H1 (cell line): ENCODE data around the gene BIN2. TPM values are rescaled to one million over a fixed set of nuclear protein-coding genes. Genes with fewer than 3 reads are reported as not detected.

Experiments used
- CTCF ChIA-PET: fragments of 300-600 bp; sonication (Branson Sonifier 250); formaldehyde crosslinking; loops from one replicate; lab custom pipeline; 2021; ENCODE audit not compliant: partially characterized antibody; lab: Charles Lee
- POLR2A ChIA-PET: fragments of 300-600 bp; sonication (Branson Sonifier 250); formaldehyde crosslinking; loops from one replicate; lab custom pipeline; 2021; ENCODE audit warnings: inconsistent platforms; ENCODE audit not compliant: partially characterized antibody; lab: Charles Lee
- DNase-seq, 2 experiments: peaks; one replicate each; pipeline versions ENCODE4 v3.0.0 to v3.0.0-alpha.2; 2010 to 2022; ENCODE audit warnings: low spot score in 2 of 2, low read depth in 1 of 2, mixed read lengths in 1 of 2
- FAIRE-seq: peaks from 2 replicates; lab custom pipeline; 2011; peaks lifted over from hg19 to GRCh38; lab: Jason Lieb, UNC
- H2AFZ ChIP-seq: 2 replicates; pipeline ENCODE4 v1.8.1; 2012; ENCODE audit warnings: low read length, inconsistent platforms
- H2AK5ac ChIP-seq: 2 replicates; pipeline ENCODE4 v1.6.1; 2013; ENCODE audit warnings: low read depth, low read length
- H2BK120ac ChIP-seq: replicated peaks from 2 replicates; pipeline ENCODE3; 2013; ENCODE audit warnings: low read depth, low read length, inconsistent platforms
- H2BK12ac ChIP-seq: 2 replicates; pipeline ENCODE4 v1.6.1; 2013; ENCODE audit warnings: low read depth, low read length
- H2BK15ac ChIP-seq: 2 replicates; pipeline ENCODE4 v1.6.1; 2013; ENCODE audit warnings: low read length
- H2BK20ac ChIP-seq: 2 replicates; pipeline ENCODE4 v1.6.1; 2013; ENCODE audit warnings: low read length
- H2BK5ac ChIP-seq: 2 replicates; pipeline ENCODE4 v1.6.1; 2013; ENCODE audit warnings: low read depth, low read length
- H3K14ac ChIP-seq: 2 replicates; pipeline ENCODE4 v1.6.1; 2013; ENCODE audit warnings: inconsistent platforms; ENCODE audit not compliant: insufficient read length
- H3K18ac ChIP-seq: 2 replicates; pipeline ENCODE4 v1.6.1; 2013; ENCODE audit warnings: low read length; ENCODE audit errors: extremely low read depth
- H3K23ac ChIP-seq: 2 replicates; pipeline ENCODE4 v1.6.1; 2013; ENCODE audit warnings: inconsistent platforms; ENCODE audit not compliant: insufficient read length
- H3K23me2 ChIP-seq: 2 replicates; pipeline ENCODE4 v1.6.1; 2013; ENCODE audit warnings: low read depth, low read length
- H3K27ac ChIP-seq: 2 replicates; pipeline ENCODE4 v1.6.1; 2011; ENCODE audit warnings: low read depth, low read length, inconsistent platforms
- H3K27me3 ChIP-seq, 4 experiments: replicated peaks in 1 of 4; 1 replicate in 1 of 4; 2 replicates in 3 of 4; pipeline versions ENCODE4 v1.6.1 to v1.8.1; 2011 to 2013; ENCODE audit warnings: low read length in 3 of 4, mild to moderate bottlenecking in 3 of 4, inconsistent platforms in 2 of 4, mixed read lengths in 2 of 4, moderate library complexity in 1 of 4; ENCODE audit not compliant: control insufficient read depth in 3 of 4, insufficient read depth in 3 of 4; ENCODE audit errors: extremely low read depth in 1 of 4
- H3K36me3 ChIP-seq, 4 experiments: 2 replicates each; pipeline versions ENCODE4 v1.6.1 to v1.8.1; 2011 to 2013; ENCODE audit warnings: mild to moderate bottlenecking in 4 of 4, low read length in 3 of 4, moderate library complexity in 2 of 4, control low read depth in 1 of 4, inconsistent platforms in 1 of 4; ENCODE audit not compliant: insufficient read depth in 4 of 4, control insufficient read depth in 2 of 4
- H3K4ac ChIP-seq: replicated peaks from 2 replicates; pipeline ENCODE3; 2013; ENCODE audit warnings: low read length, low read depth, mixed read lengths, inconsistent platforms; ENCODE audit not compliant: insufficient read length
- H3K4me1 ChIP-seq, 4 experiments: replicated peaks in 1 of 4; 1 replicate in 1 of 4; 2 replicates in 3 of 4; pipeline versions ENCODE4 v1.6.1 to v1.8.1; 2011 to 2013; ENCODE audit warnings: low read length in 3 of 4, inconsistent platforms in 2 of 4, mixed read lengths in 1 of 4; ENCODE audit not compliant: insufficient read depth in 4 of 4, control insufficient read depth in 3 of 4
- H3K4me2 ChIP-seq, 2 experiments: 2 replicates each; pipeline versions ENCODE4 v1.6.1 to v1.8.1; 2011 to 2013; ENCODE audit warnings: low read depth in 2 of 2, low read length in 2 of 2, control low read depth in 1 of 2, inconsistent platforms in 1 of 2, mild to moderate bottlenecking in 1 of 2; ENCODE audit not compliant: insufficient read depth in 1 of 2
- H3K4me3 ChIP-seq, 4 experiments: fragments of 200-600, 300-600 bp in 1 of 4; sonication (generic), shearing (Covaris generic), sonication (Bioruptor Twin) in 1 of 4; 2 replicates each; pipeline versions ENCODE4 v1.5.1 to v1.8.1; 2011 to 2016; ENCODE audit warnings: low read length in 4 of 4, low read depth in 3 of 4, control low read depth in 2 of 4, inconsistent platforms in 2 of 4, mild to moderate bottlenecking in 2 of 4, mixed read lengths in 1 of 4, moderate library complexity in 1 of 4; ENCODE audit not compliant: insufficient read depth in 2 of 4; ENCODE audit errors: extremely low read depth in 1 of 4
- H3K56ac ChIP-seq: replicated peaks from 2 replicates; pipeline ENCODE3; 2013; ENCODE audit warnings: low read depth, mild to moderate bottlenecking, mixed read lengths, low read length, inconsistent platforms; ENCODE audit not compliant: insufficient read length
- H3K79me1 ChIP-seq: 2 replicates; pipeline ENCODE4 v1.6.1; 2013; ENCODE audit warnings: low read depth, low read length, control low read depth
- H3K79me2 ChIP-seq, 2 experiments: 2 replicates each; pipeline versions ENCODE4 v1.6.1 to v1.8.1; 2012 to 2013; ENCODE audit warnings: low read length in 2 of 2, mild to moderate bottlenecking in 2 of 2, inconsistent platforms in 1 of 2; ENCODE audit not compliant: insufficient read depth in 2 of 2, control insufficient read depth in 1 of 2
- H3K9ac ChIP-seq, 4 experiments: replicated peaks in 1 of 4; 1 replicate in 1 of 4; 2 replicates in 3 of 4; pipeline versions ENCODE4 v1.6.1 to v1.8.1; 2011 to 2013; ENCODE audit warnings: low read depth in 3 of 4, low read length in 3 of 4, control low read depth in 2 of 4, mild to moderate bottlenecking in 2 of 4, moderate library complexity in 2 of 4, inconsistent platforms in 1 of 4; ENCODE audit errors: extremely low read depth in 1 of 4
- H3K9me3 ChIP-seq, 2 experiments: 2 replicates each; pipeline versions ENCODE4 v1.6.1 to v1.8.1; 2012 to 2013; ENCODE audit warnings: mild to moderate bottlenecking in 2 of 2, moderate library complexity in 2 of 2, control low read depth in 1 of 2, inconsistent platforms in 1 of 2, low read depth in 1 of 2, low read length in 1 of 2, mixed read lengths in 1 of 2; ENCODE audit not compliant: insufficient read depth in 2 of 2
- H4K20me1 ChIP-seq, 2 experiments: replicated peaks in 1 of 2; 2 replicates each; pipeline versions ENCODE3 to v1.8.1; 2011 to 2013; ENCODE audit warnings: inconsistent platforms in 2 of 2, low read length in 2 of 2, mild to moderate bottlenecking in 1 of 2; ENCODE audit not compliant: insufficient read depth in 2 of 2, control insufficient read depth in 1 of 2
- H4K5ac ChIP-seq: 2 replicates; pipeline ENCODE4 v1.6.1; 2013; ENCODE audit warnings: low read length, low read depth, mixed read lengths, inconsistent platforms; ENCODE audit not compliant: insufficient read length
- H4K8ac ChIP-seq: 2 replicates; pipeline ENCODE4 v1.8.0; 2013; ENCODE audit warnings: mild to moderate bottlenecking, moderate library complexity, low read length, inconsistent platforms; ENCODE audit not compliant: insufficient read depth; ENCODE audit errors: extremely low read depth
- H4K91ac ChIP-seq: replicated peaks from 2 replicates; pipeline ENCODE3; 2013; ENCODE audit warnings: low read length, mixed read lengths, inconsistent platforms; ENCODE audit not compliant: insufficient read length
- BRCA1 ChIP-seq: IDR thresholded peaks from 2 replicates; pipeline ENCODE4 v1.6.1; 2012; ENCODE audit warnings: low read depth, low read length, improper control_type of control experiment
- GTF2F1 ChIP-seq: IDR thresholded peaks from 2 replicates; pipeline ENCODE4 v1.6.1; 2012; ENCODE audit warnings: low read depth, low read length, improper control_type of control experiment, borderline replicate concordance
- HDAC6 ChIP-seq: IDR thresholded peaks from one replicate; pipeline ENCODE4 v1.7.1; 2012; ENCODE audit warnings: low read depth, mild to moderate bottlenecking, inconsistent platforms, low read length, moderate library complexity
- KDM5A ChIP-seq: fragments of 200-600 bp; IDR thresholded peaks from 2 replicates; pipeline ENCODE4 v1.7.1; 2012; ENCODE audit warnings: mild to moderate bottlenecking, low read length, inconsistent platforms, mixed read lengths
- RBBP5 ChIP-seq: IDR thresholded peaks from 2 replicates; pipeline ENCODE4 v1.7.1; 2012; ENCODE audit warnings: low read depth, mild to moderate bottlenecking, inconsistent platforms, low read length, moderate library complexity, borderline replicate concordance
- SUZ12 ChIP-seq: fragments of 200-600 bp; sonication (generic); IDR thresholded peaks from 2 replicates; pipeline ENCODE4 v1.6.1; 2012; ENCODE audit warnings: mild to moderate bottlenecking, inconsistent platforms, low read length, moderate library complexity, mixed read lengths
- polyA plus RNA-seq, 7 experiments: library from polyadenylated mRNA; depleted of rRNA in 3 of 7; stranded (reverse) in 5 of 7; unstranded in 2 of 7; fragments of >200 nt in 5 of 7; fragments of 200-250 nt in 2 of 7; gene quantifications; 1 replicate in 5 of 7; 2 replicates in 1 of 7; 4 replicates in 1 of 7; pipeline versions ENCODE4 v1.2.1 to v1.2.3, GENCODE V29; 2011 to 2013; ENCODE audit warnings: missing spikeins in 2 of 7, mixed read lengths in 2 of 7
- total RNA-seq: library from RNA; stranded (reverse); fragmentation: NEBNext Ultra II Directional; extraction: Animal tissue kit (Norgen Biotek cat#: 25700); gene quantifications from 2 replicates; pipeline ENCODE4 v1.2.1, GENCODE V29; 2021

BIN2 gene
- total and polyA plus RNA-seq, 2 of the 8 experiments (the other 6 are each of a cell fraction or from before 2014, with no cell fraction given), result not detected

DNA sequence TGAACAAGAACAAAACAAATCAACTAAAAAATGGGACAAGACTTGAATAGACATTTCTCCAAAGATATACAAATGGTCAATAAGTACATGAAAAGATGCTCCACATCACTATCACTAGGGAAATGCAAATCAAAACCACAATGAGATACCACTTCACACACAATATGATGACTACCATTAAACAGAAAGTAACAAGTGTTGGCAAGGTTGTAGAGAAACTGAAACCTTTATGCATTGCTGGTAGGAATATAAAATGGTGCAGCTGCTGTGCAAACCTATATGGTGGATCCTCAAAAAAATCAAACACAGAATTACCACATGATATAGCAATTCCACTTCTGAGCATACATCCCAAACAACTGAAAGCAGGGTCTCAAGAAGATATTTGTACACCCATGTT is 59.0 kb downstream of the BIN2 start:
- Histone ChIP-seq H4K5ac (no peak overlapping the region), H3K9ac (no peak overlapping the region), H2BK120ac (no peak overlapping the region), H2AK5ac (no peak overlapping the region), H3K4me2 (no peak overlapping the region), H2BK20ac (no peak overlapping the region), H3K14ac (no peak overlapping the region), H3K23me2 (no peaks in the 10 kb centered on the region; the same call in 1 of the 2 replicates), H3K36me3 (no peaks in the 10 kb centered on the region), H3K56ac (no peak overlapping the region), H3K27ac (no peak overlapping the region), H3K27me3 (no peaks in the 10 kb centered on the region), H2BK15ac (no peak overlapping the region), H2BK5ac (no peak overlapping the region), H2AFZ (no peak overlapping the region), H3K4me3 (no peak overlapping the region), H4K20me1 (peaks cover 0 to 1% of the 10 kb centered on the region in 2 experiments), H3K4ac (no peak overlapping the region), H3K18ac (no peak overlapping the region), H3K9me3 (no peaks in the 10 kb centered on the region)
- ChIA-PET POLR2A (no interaction called here), CTCF (interaction anchor here (0.6 to 6.4 kb wide), 2 partner anchors 76 to 660 kb away, joined by 4 to 82 read pairs; no protein-coding TSS in a partner anchor)
- DNase-seq, result no peak
- FAIRE-seq, result no peak
- TF ChIP-seq HDAC6, result no peak
- TF ChIP-seq KDM5A, result no peak
- no peak for TF ChIP-seq SUZ12
- TF ChIP-seq GTF2F1, result no peak
- TF ChIP-seq BRCA1, result no peak
- TF ChIP-seq RBBP5, result no peak
- TF ChIP-seq, all 59 proteins: peak for 0
- Histone ChIP-seq H3K79me1 (no peaks in the 10 kb centered on the region), H3K23ac (no peak overlapping the region), H4K8ac (no peak overlapping the region), H4K91ac (no peak overlapping the region), H2BK12ac (no peak overlapping the region), H3K4me1 (peaks cover 0 to 4% (median 1%) of the 10 kb centered on the region in 4 experiments; a peak in 2 of 7 replicates), H3K79me2 (no peaks in the 10 kb centered on the region)
